ENCODE results near the gene NCCRP1. TPM values are rescaled to one million over a fixed set of nuclear protein-coding genes. Genes with fewer than 3 reads are reported as not detected.

Gene NCCRP1
- total RNA-seq, 1 donor from 2014 or later = not detected

GRCh38 chr19:39203372-39204341, 6.9 kb downstream of the NCCRP1 start, which contains the start of gene SYCN:
Gene SYCN, minus strand, starts transcription at chr19:39204263. Its CDS starts 9 bp downstream, at chr19:39204254.
- Mint-ChIP-seq H3K27ac (ENCODE audit: unreplicated experiment) (no peak within 1 kb of the TSS), H3K36me3 (ENCODE audit: low read depth) (no peaks in the 10 kb centered on the region), H3K27me3 (ENCODE audit: low read depth) (peaks cover 33% of the 10 kb centered on the region), H3K9me3 (ENCODE audit: low read depth) (no peaks in the 10 kb centered on the region), H3K4me1 (ENCODE audit: low read depth) (no peaks in the 10 kb centered on the region), H3K4me3 (ENCODE audit: unreplicated experiment) (no peak within 1 kb of the TSS)
- DNase-seq (ENCODE audit: low spot score) = no peak
- no peak for TF ChIP-seq CTCF (IDR thresholded peaks at IDR 0.05)

GRCh38 chr19:39205449-39205764, 8.6 kb downstream of the NCCRP1 start:
- Mint-ChIP-seq H3K4me3 (ENCODE audit: unreplicated experiment) (no peak overlapping the region), H3K27me3 (ENCODE audit: low read depth) (peaks cover 31% of the 10 kb centered on the region), H3K9me3 (ENCODE audit: low read depth) (no peaks in the 10 kb centered on the region), H3K27ac (ENCODE audit: unreplicated experiment) (no peak overlapping the region), H3K36me3 (ENCODE audit: low read depth) (no peaks in the 10 kb centered on the region), H3K4me1 (ENCODE audit: low read depth) (no peaks in the 10 kb centered on the region)
- no peak for DNase-seq (ENCODE audit: low spot score)
- no peak for TF ChIP-seq CTCF (IDR thresholded peaks at IDR 0.05)

GRCh38 chr19:39206122-39206521, 9.4 kb downstream of the NCCRP1 start:
- Mint-ChIP-seq H3K36me3 (ENCODE audit: low read depth) (no peaks in the 10 kb centered on the region), H3K27ac (ENCODE audit: unreplicated experiment) (no peak overlapping the region), H3K27me3 (ENCODE audit: low read depth) (peaks cover 25% of the 10 kb centered on the region), H3K9me3 (ENCODE audit: low read depth) (no peaks in the 10 kb centered on the region), H3K4me3 (ENCODE audit: unreplicated experiment) (no peak overlapping the region), H3K4me1 (ENCODE audit: low read depth) (no peaks in the 10 kb centered on the region)
- no peak for DNase-seq (ENCODE audit: low spot score)
- no peak for TF ChIP-seq CTCF (IDR thresholded peaks at IDR 0.05)

- Mint-ChIP-seq H3K36me3 (ENCODE audit: low read depth) (no peaks in the 10 kb centered on the region), H3K27ac (ENCODE audit: unreplicated experiment) (no peak overlapping the region), H3K9me3 (ENCODE audit: low read depth) (no peaks in the 10 kb centered on the region), H3K27me3 (ENCODE audit: low read depth) (peaks cover 25% of the 10 kb centered on the region), H3K4me3 (ENCODE audit: unreplicated experiment) (no peak overlapping the region), H3K4me1 (ENCODE audit: low read depth) (no peaks in the 10 kb centered on the region)
- no peak for DNase-seq (ENCODE audit: low spot score)
- no peak for TF ChIP-seq CTCF (IDR thresholded peaks at IDR 0.05)
Observed at GRCh38 chr19:39207293-39207836, 10.6 kb downstream of the NCCRP1 start.

GRCh38 chr19:39208175-39208795, 11.5 kb downstream of the NCCRP1 start:
- Mint-ChIP-seq H3K36me3 (ENCODE audit: low read depth) (no peaks in the 10 kb centered on the region), H3K9me3 (ENCODE audit: low read depth) (no peaks in the 10 kb centered on the region), H3K27me3 (ENCODE audit: low read depth) (peaks cover 19% of the 10 kb centered on the region), H3K4me1 (ENCODE audit: low read depth) (no peaks in the 10 kb centered on the region), H3K4me3 (ENCODE audit: unreplicated experiment) (no peak overlapping the region), H3K27ac (ENCODE audit: unreplicated experiment) (no peak overlapping the region)
- TF ChIP-seq CTCF (IDR thresholded peaks at IDR 0.05) = no peak
- DNase-seq (ENCODE audit: low spot score) = no peak

Data from chondrocyte (in vitro differentiated cells).